Retinal pigment epithelial cell (primary cell): ENCODE data around the gene RBM15.
A peak's percentile ranks its signal among the peaks of the same experiment; 100 is the strongest.

ENCODE experiments used
- DNase-seq: peaks from one replicate; pipeline ENCODE4 v3.0.0-alpha.2; 2010; ENCODE audit warnings: low read depth
- H3K4me3 ChIP-seq: 2 replicates; pipeline ENCODE4 v1.5.1; 2011; ENCODE audit warnings: mild to moderate bottlenecking, low read length, control low read depth, moderate library complexity
- TF ChIP-seq, protein P1 (sequence below): conservative IDR thresholded peaks from 2 replicates; pipeline ENCODE4 v1.5.1; 2011; ENCODE audit warnings: low read depth, low read length, control low read depth, inconsistent platforms

The RBM15 gene

DNA sequence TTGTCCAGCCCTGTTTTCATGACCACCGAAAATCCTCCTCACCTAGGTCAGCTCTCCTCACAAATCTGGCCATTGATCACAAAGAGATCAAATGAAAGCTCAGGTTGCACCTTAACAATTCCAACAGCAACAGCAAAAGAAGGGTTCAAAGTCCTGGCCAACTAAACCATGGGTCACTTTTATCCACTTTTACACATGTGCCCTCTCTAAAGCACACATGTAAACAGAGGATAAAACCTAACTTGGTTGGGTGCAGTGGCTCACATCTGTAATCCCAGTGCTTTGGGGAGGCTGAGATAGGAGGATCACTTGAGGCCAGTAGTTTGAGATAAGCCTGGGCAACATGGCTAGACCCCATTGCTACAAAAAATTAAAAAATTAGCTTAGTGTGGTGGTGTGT, 3.9 kb upstream of the RBM15 start:
- H3K4me3 ChIP-seq = no peak overlapping the region
- TF ChIP-seq, protein P1, sequence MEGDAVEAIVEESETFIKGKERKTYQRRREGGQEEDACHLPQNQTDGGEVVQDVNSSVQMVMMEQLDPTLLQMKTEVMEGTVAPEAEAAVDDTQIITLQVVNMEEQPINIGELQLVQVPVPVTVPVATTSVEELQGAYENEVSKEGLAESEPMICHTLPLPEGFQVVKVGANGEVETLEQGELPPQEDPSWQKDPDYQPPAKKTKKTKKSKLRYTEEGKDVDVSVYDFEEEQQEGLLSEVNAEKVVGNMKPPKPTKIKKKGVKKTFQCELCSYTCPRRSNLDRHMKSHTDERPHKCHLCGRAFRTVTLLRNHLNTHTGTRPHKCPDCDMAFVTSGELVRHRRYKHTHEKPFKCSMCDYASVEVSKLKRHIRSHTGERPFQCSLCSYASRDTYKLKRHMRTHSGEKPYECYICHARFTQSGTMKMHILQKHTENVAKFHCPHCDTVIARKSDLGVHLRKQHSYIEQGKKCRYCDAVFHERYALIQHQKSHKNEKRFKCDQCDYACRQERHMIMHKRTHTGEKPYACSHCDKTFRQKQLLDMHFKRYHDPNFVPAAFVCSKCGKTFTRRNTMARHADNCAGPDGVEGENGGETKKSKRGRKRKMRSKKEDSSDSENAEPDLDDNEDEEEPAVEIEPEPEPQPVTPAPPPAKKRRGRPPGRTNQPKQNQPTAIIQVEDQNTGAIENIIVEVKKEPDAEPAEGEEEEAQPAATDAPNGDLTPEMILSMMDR = no peak
- DNase-seq = no peak

- DNase-seq = no peak
- TF ChIP-seq, protein P1 = no peak
- H3K4me3 ChIP-seq = no peak overlapping the region
Measured at GRCh38 chr1:110336300-110337039, 2.7 kb upstream of the RBM15 start.

DNA sequence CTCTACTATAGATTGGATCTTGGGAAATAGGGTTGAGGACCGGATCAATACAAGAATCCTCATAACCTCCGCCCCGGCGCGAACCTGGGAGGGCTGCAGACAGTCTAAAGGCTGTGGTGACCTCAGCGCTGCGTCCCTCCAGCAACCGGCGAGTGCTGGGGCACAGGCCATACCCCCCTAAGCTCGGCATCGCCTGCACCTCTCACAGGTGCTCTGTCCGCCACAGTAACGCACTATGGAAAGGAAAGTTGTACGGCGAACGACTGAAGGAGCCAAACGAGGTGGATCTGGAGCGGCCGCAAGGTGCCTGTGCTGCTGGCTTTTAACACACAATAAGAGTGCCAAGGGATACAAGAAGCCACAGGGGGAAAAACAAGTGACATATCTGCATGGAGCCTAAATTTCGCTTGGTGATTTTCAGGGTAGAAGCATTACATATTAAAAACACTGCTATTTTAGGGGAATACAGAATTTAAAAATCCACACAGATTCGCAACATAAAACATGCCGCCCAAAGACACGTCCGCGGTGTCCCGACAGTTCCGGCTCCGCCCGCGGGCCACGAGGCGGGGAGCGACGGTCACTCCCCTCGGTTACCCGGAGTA, 1.4 kb upstream of the RBM15 start:
- TF ChIP-seq, protein P1 = no peak
- H3K4me3 ChIP-seq = peak overlapping the region; percentile 83
- no peak for DNase-seq

- H3K4me3 ChIP-seq = peak overlapping the region; percentile 83
- TF ChIP-seq, protein P1 = peak; percentile 28
- peak; percentile 46 for DNase-seq
Measured at GRCh38 chr1:110338309-110338885, 780 bp upstream of the RBM15 start.

DNA sequence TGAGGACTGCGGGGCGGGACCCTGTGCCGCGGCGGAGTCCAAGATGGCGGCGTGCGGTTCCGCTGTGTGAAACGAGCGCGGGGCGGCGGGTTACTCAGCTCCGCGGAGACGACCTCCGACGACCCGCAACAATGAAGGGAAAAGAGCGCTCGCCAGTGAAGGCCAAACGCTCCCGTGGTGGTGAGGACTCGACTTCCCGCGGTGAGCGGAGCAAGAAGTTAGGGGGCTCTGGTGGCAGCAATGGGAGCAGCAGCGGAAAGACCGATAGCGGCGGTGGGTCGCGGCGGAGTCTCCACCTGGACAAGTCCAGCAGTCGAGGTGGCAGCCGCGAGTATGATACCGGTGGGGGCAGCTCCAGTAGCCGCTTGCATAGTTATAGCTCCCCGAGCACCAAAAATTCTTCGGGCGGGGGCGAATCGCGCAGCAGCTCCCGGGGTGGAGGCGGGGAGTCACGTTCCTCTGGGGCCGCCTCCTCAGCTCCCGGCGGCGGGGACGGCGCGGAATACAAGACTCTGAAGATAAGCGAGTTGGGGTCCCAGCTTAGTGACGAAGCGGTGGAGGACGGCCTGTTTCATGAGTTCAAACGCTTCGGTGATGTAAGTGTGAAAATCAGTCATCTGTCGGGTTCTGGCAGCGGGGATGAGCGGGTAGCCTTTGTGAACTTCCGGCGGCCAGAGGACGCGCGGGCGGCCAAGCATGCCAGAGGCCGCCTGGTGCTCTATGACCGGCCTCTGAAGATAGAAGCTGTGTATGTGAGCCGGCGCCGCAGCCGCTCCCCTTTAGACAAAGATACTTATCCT, 430 bp downstream of the RBM15 start:
- TF ChIP-seq, protein P1 = peak; percentile 35
- peak overlapping the region; percentile 98 for H3K4me3 ChIP-seq
- no peak for DNase-seq

DNA sequence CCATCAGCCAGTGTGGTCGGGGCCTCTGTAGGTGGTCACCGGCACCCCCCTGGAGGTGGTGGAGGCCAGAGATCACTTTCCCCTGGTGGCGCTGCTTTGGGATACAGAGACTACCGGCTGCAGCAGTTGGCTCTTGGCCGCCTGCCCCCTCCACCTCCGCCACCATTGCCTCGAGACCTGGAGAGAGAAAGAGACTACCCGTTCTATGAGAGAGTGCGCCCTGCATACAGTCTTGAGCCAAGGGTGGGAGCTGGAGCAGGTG, 961 bp downstream of the RBM15 start:
- DNase-seq = no peak
- H3K4me3 ChIP-seq = peak overlapping the region; percentile 98
- TF ChIP-seq, protein P1 = no peak
